Choroid plexus epithelial cell (primary cell): Measurements from ENCODE around the gene COL6A3.
A peak's percentile ranks its signal among the peaks of the same experiment; 100 is the strongest.
"Not testable (repeated sequence)": the region's sequence is repeated elsewhere in the genome, so short reads cannot be mapped to it uniquely, and the experiment has no call there.

ENCODE experiments used
- DNase-seq: peaks from one replicate; pipeline ENCODE4 v3.0.0-alpha.2; 2010; ENCODE audit warnings: low read depth
- H3K4me3 ChIP-seq: 2 replicates; pipeline ENCODE4 v1.5.1; 2011; ENCODE audit warnings: low read depth, mild to moderate bottlenecking, control low read depth, low read length, moderate library complexity
- CTCF ChIP-seq: conservative IDR thresholded peaks from 2 replicates; pipeline ENCODE4 v1.5.1; 2011; ENCODE audit warnings: low read depth, mild to moderate bottlenecking, control low read depth, inconsistent platforms, low read length, moderate library complexity

The COL6A3 gene

GRCh38 chr2:237359518-237359840 is 54.5 kb downstream of the COL6A3 start:
- DNase-seq = no peak
- H3K4me3 ChIP-seq = no peak overlapping the region
- TF ChIP-seq CTCF = no peak

GRCh38 chr2:237358721-237359517 is 55.0 kb downstream of the COL6A3 start:
- DNase-seq = no peak
- no peak for TF ChIP-seq CTCF
- no peak overlapping the region for H3K4me3 ChIP-seq

GRCh38 chr2:237355701-237356100 is 58.3 kb downstream of the COL6A3 start:
- TF ChIP-seq CTCF = no peak
- H3K4me3 ChIP-seq = no peak overlapping the region
- DNase-seq = no peak

- peak; percentile 12 for TF ChIP-seq CTCF
- no peak overlapping the region for H3K4me3 ChIP-seq
- peak; percentile 66 for DNase-seq
Observed at GRCh38 chr2:237354892-237355291, 59.1 kb downstream of the COL6A3 start.

- H3K4me3 ChIP-seq = not testable (repeated sequence)
- DNase-seq = peak; percentile 28
Observed at GRCh38 chr2:237354172-237354571, 59.8 kb downstream of the COL6A3 start.

GRCh38 chr2:237353215-237353614 is 60.7 kb downstream of the COL6A3 start:
- DNase-seq = no peak
- TF ChIP-seq CTCF = no peak

GRCh38 chr2:237352279-237352845 is 61.6 kb downstream of the COL6A3 start:
- TF ChIP-seq CTCF = no peak
- no peak for DNase-seq
- H3K4me3 ChIP-seq = no peak overlapping the region

More at GRCh38 chr2:237353215-237353614, 60.7 kb downstream of the COL6A3 start:
- H3K4me3 ChIP-seq = no peak overlapping the region
